ENCODE measurements around the gene RPGRIP1. TPM values are rescaled to one million over a fixed set of nuclear protein-coding genes. Genes with fewer than 3 reads are reported as not detected.

RPGRIP1 gene
- polyA plus RNA-seq (2013, experiment 1 of 4), result 0.33 TPM
- polyA plus RNA-seq (2013, experiment 2 of 4), result 0.25 TPM
- not detected for polyA plus RNA-seq (2013, experiment 3 of 4)
- 0.45 TPM for polyA plus RNA-seq (2013, experiment 4 of 4)

GRCh38 chr14:21279783-21280182, at the start of gene RPGRIP1:
Gene RPGRIP1, plus strand, starts transcription at chr14:21280083. Its CDS starts 7,894 bp downstream, at chr14:21287977.
- no peaks in the 10 kb centered on the region for H3K36me3 ChIP-seq (ENCODE audit: control insufficient read depth, insufficient read depth, low read length)
- 95 to 100% methylated on average over 2 of the region's 2 CpGs for WGBS, 2 experiments

GRCh38 chr14:21231020-21231652, 48.7 kb upstream of the RPGRIP1 start:
- H3K9me3 ChIP-seq (ENCODE audit: control insufficient read depth, low read length), result no peaks in the 10 kb centered on the region
- 94 to 96% methylated on average over 14 of the region's 14 CpGs for WGBS, 2 experiments
- no peaks in the 10 kb centered on the region for H3K27me3 ChIP-seq (ENCODE audit: control insufficient read depth, insufficient read depth, low read length, poor library complexity, severe bottlenecking)
- H3K4me3 ChIP-seq (ENCODE audit: insufficient read depth, low read depth, low read length), result no peak overlapping the region
- H3K4me1 ChIP-seq (ENCODE audit: control insufficient read depth, insufficient read depth, low read length), result no peaks in the 10 kb centered on the region
- no peak overlapping the region for H3K27ac ChIP-seq (ENCODE audit: insufficient read depth, low read depth, low read length, poor library complexity, severe bottlenecking)
- H3K36me3 ChIP-seq (ENCODE audit: control insufficient read depth, insufficient read depth, low read length), result peaks cover 59% of the 10 kb centered on the region

More at GRCh38 chr14:21279783-21280182, at the start of gene RPGRIP1:
- H3K4me1 ChIP-seq (ENCODE audit: control insufficient read depth, insufficient read depth, low read length), result no peaks in the 10 kb centered on the region
- H3K27me3 ChIP-seq (ENCODE audit: control insufficient read depth, insufficient read depth, low read length, poor library complexity, severe bottlenecking), result no peaks in the 10 kb centered on the region
- H3K9me3 ChIP-seq (ENCODE audit: control insufficient read depth, low read length), result no peaks in the 10 kb centered on the region
- H3K27ac ChIP-seq (ENCODE audit: insufficient read depth, low read depth, low read length, poor library complexity, severe bottlenecking), result no peak within 1 kb of the TSS
- H3K4me3 ChIP-seq (ENCODE audit: insufficient read depth, low read depth, low read length), result no peak within 1 kb of the TSS

GRCh38 chr14:21233457-21234076, 46.3 kb upstream of the RPGRIP1 start:
- Histone ChIP-seq H3K27ac (ENCODE audit: insufficient read depth, low read depth, low read length, poor library complexity, severe bottlenecking) (no peak overlapping the region), H3K4me1 (ENCODE audit: control insufficient read depth, insufficient read depth, low read length) (no peaks in the 10 kb centered on the region), H3K9me3 (ENCODE audit: control insufficient read depth, low read length) (no peaks in the 10 kb centered on the region), H3K36me3 (ENCODE audit: control insufficient read depth, insufficient read depth, low read length) (peaks cover 51% of the 10 kb centered on the region), H3K4me3 (ENCODE audit: insufficient read depth, low read depth, low read length) (no peak overlapping the region), H3K27me3 (ENCODE audit: control insufficient read depth, insufficient read depth, low read length, poor library complexity, severe bottlenecking) (no peaks in the 10 kb centered on the region)
- WGBS, 2 experiments, result 81 to 90% methylated on average over 8 of the region's 8 CpGs

- Histone ChIP-seq H3K27ac (ENCODE audit: insufficient read depth, low read depth, low read length, poor library complexity, severe bottlenecking) (no peak overlapping the region), H3K9me3 (ENCODE audit: control insufficient read depth, low read length) (no peaks in the 10 kb centered on the region), H3K4me3 (ENCODE audit: insufficient read depth, low read depth, low read length) (no peak overlapping the region), H3K27me3 (ENCODE audit: control insufficient read depth, insufficient read depth, low read length, poor library complexity, severe bottlenecking) (no peaks in the 10 kb centered on the region), H3K4me1 (ENCODE audit: control insufficient read depth, insufficient read depth, low read length) (no peaks in the 10 kb centered on the region), H3K36me3 (ENCODE audit: control insufficient read depth, insufficient read depth, low read length) (peaks cover 51% of the 10 kb centered on the region)
- WGBS, 2 experiments, result 94 to 95% methylated on average over 4 to 5 of the region's 5 CpGs
Observed at GRCh38 chr14:21234112-21234511, 45.8 kb upstream of the RPGRIP1 start.

GRCh38 chr14:21236948-21237797, 42.7 kb upstream of the RPGRIP1 start:
- H3K27me3 ChIP-seq (ENCODE audit: control insufficient read depth, insufficient read depth, low read length, poor library complexity, severe bottlenecking), result no peaks in the 10 kb centered on the region
- H3K36me3 ChIP-seq (ENCODE audit: control insufficient read depth, insufficient read depth, low read length), result peaks cover 38% of the 10 kb centered on the region
- 94 to 100% methylated on average over 3 to 6 of the region's 6 CpGs for WGBS, 2 experiments

GRCh38 chr14:21238823-21239518, 40.9 kb upstream of the RPGRIP1 start:
- no peaks in the 10 kb centered on the region for H3K9me3 ChIP-seq (ENCODE audit: control insufficient read depth, low read length)
- H3K27ac ChIP-seq (ENCODE audit: insufficient read depth, low read depth, low read length, poor library complexity, severe bottlenecking), result no peak overlapping the region
- H3K27me3 ChIP-seq (ENCODE audit: control insufficient read depth, insufficient read depth, low read length, poor library complexity, severe bottlenecking), result no peaks in the 10 kb centered on the region
- H3K4me1 ChIP-seq (ENCODE audit: control insufficient read depth, insufficient read depth, low read length), result no peaks in the 10 kb centered on the region
- no peak overlapping the region for H3K4me3 ChIP-seq (ENCODE audit: insufficient read depth, low read depth, low read length)
- peaks cover 26% of the 10 kb centered on the region for H3K36me3 ChIP-seq (ENCODE audit: control insufficient read depth, insufficient read depth, low read length)
- WGBS, 2 experiments, result 94 to 96% methylated on average over 11 of the region's 11 CpGs

More at GRCh38 chr14:21236948-21237797, 42.7 kb upstream of the RPGRIP1 start:
- Histone ChIP-seq H3K4me1 (ENCODE audit: control insufficient read depth, insufficient read depth, low read length) (no peaks in the 10 kb centered on the region), H3K9me3 (ENCODE audit: control insufficient read depth, low read length) (no peaks in the 10 kb centered on the region), H3K27ac (ENCODE audit: insufficient read depth, low read depth, low read length, poor library complexity, severe bottlenecking) (no peak overlapping the region), H3K4me3 (ENCODE audit: insufficient read depth, low read depth, low read length) (no peak overlapping the region)

GRCh38 chr14:21240417-21240816, 39.5 kb upstream of the RPGRIP1 start:
- peaks cover 24% of the 10 kb centered on the region for H3K36me3 ChIP-seq (ENCODE audit: control insufficient read depth, insufficient read depth, low read length)
- 90 to 100% methylated on average over 2 of the region's 2 CpGs for WGBS, 2 experiments
- H3K27ac ChIP-seq (ENCODE audit: insufficient read depth, low read depth, low read length, poor library complexity, severe bottlenecking), result no peak overlapping the region
- H3K27me3 ChIP-seq (ENCODE audit: control insufficient read depth, insufficient read depth, low read length, poor library complexity, severe bottlenecking), result no peaks in the 10 kb centered on the region
- H3K9me3 ChIP-seq (ENCODE audit: control insufficient read depth, low read length), result no peaks in the 10 kb centered on the region
- no peak overlapping the region for H3K4me3 ChIP-seq (ENCODE audit: insufficient read depth, low read depth, low read length)
- H3K4me1 ChIP-seq (ENCODE audit: control insufficient read depth, insufficient read depth, low read length), result no peaks in the 10 kb centered on the region

GRCh38 chr14:21241218-21241819, 38.6 kb upstream of the RPGRIP1 start:
- Histone ChIP-seq H3K36me3 (ENCODE audit: control insufficient read depth, insufficient read depth, low read length) (peaks cover 29% of the 10 kb centered on the region), H3K4me3 (ENCODE audit: insufficient read depth, low read depth, low read length) (no peak overlapping the region), H3K27ac (ENCODE audit: insufficient read depth, low read depth, low read length, poor library complexity, severe bottlenecking) (no peak overlapping the region), H3K4me1 (ENCODE audit: control insufficient read depth, insufficient read depth, low read length) (no peaks in the 10 kb centered on the region), H3K27me3 (ENCODE audit: control insufficient read depth, insufficient read depth, low read length, poor library complexity, severe bottlenecking) (no peaks in the 10 kb centered on the region), H3K9me3 (ENCODE audit: control insufficient read depth, low read length) (no peaks in the 10 kb centered on the region)
- 93 to 100% methylated on average over 1 of the region's 1 CpG for whole genome bisulfite sequencing, 2 experiments

- Histone ChIP-seq H3K4me1 (ENCODE audit: control insufficient read depth, insufficient read depth, low read length) (no peaks in the 10 kb centered on the region), H3K27ac (ENCODE audit: insufficient read depth, low read depth, low read length, poor library complexity, severe bottlenecking) (no peak overlapping the region), H3K27me3 (ENCODE audit: control insufficient read depth, insufficient read depth, low read length, poor library complexity, severe bottlenecking) (no peaks in the 10 kb centered on the region), H3K9me3 (ENCODE audit: control insufficient read depth, low read length) (no peaks in the 10 kb centered on the region), H3K4me3 (ENCODE audit: insufficient read depth, low read depth, low read length) (no peak overlapping the region), H3K36me3 (ENCODE audit: control insufficient read depth, insufficient read depth, low read length) (peaks cover 40% of the 10 kb centered on the region)
- WGBS, 2 experiments, result 93 to 95% methylated on average over 7 of the region's 7 CpGs
Observed at GRCh38 chr14:21244544-21244943, 35.3 kb upstream of the RPGRIP1 start.
